K562 (cell line): Measurements from ENCODE around the gene INPP1. TPM values are rescaled to one million over a fixed set of nuclear protein-coding genes. Genes with fewer than 3 reads are reported as not detected.

Source experiments
- ATAC-seq: fragments of 200-7000 bp; cut with Tn5 transposase; 3 replicates; pipeline ENCODE4 v1.9.1; 2020; ENCODE audit warnings: moderate library complexity
- BruUV-seq: library from RNA; stranded (reverse); fragments of 400-500 nt; replicated peaks from 2 replicates; lab custom pipeline; 2021; lab: Mats Ljungman, UMichigan
- CTCF ChIA-PET: fragments of 300-600 bp; formaldehyde crosslinking; extraction: SDS; loops from one replicate; lab custom pipeline; 2021; ENCODE audit warnings: low intra/inter-chr PET ratio; lab: Yijun Ruan, JAX
- POLR2A ChIA-PET: fragments of 300-600, 350-650 bp; sonication (Branson Sonifier 250); formaldehyde crosslinking; extraction: SDS; loops from one replicate; lab custom pipeline; 2021; ENCODE audit warnings: antibody characterized with exemption, inconsistent platforms; lab: Yijun Ruan, JAX
- DNase-seq, 4 experiments: peaks; one replicate each; pipeline versions ENCODE4 v3.0.0 to v3.0.0-alpha.2; 2011 to 2018; ENCODE audit warnings: low spot score in 3 of 4, mixed read lengths in 3 of 4; ENCODE audit errors: extremely low read depth in 1 of 4
- FAIRE-seq: peaks from 2 replicates; lab custom pipeline; 2011; peaks lifted over from hg19 to GRCh38; lab: Jason Lieb, UNC
- H2AFZ ChIP-seq: 2 replicates; pipeline ENCODE4 v1.6.0; 2011; ENCODE audit warnings: low read depth, low read length, control low read depth, inconsistent platforms
- H3K27ac ChIP-seq: fragments of 200-600 bp; 3 replicates; pipeline ENCODE4 v1.8.0; 2011; ENCODE audit warnings: low read depth, mild to moderate bottlenecking, control low read depth, inconsistent platforms, low read length, moderate library complexity, mixed read lengths; ENCODE audit errors: extremely low read depth
- H3K27me3 ChIP-seq, 2 experiments: fragments of 300-600 bp in 1 of 2; 2 replicates in 1 of 2; 3 replicates in 1 of 2; pipeline versions ENCODE4 v1.6.0 to v1.8.0; 2011; ENCODE audit warnings: inconsistent platforms in 2 of 2, low read length in 2 of 2, mild to moderate bottlenecking in 1 of 2, mixed read lengths in 1 of 2, moderate library complexity in 1 of 2; ENCODE audit not compliant: control insufficient read depth in 2 of 2, insufficient read depth in 2 of 2
- H3K36me3 ChIP-seq: fragments of 300-600 bp; 3 replicates; pipeline ENCODE4 v1.8.0; 2011; ENCODE audit warnings: mild to moderate bottlenecking, low read length, inconsistent platforms; ENCODE audit not compliant: control insufficient read depth, insufficient read depth
- H3K4me1 ChIP-seq, 2 experiments: fragments of 200-600 bp in 1 of 2; replicated peaks in 1 of 2; 2 replicates in 1 of 2; 3 replicates in 1 of 2; pipeline versions ENCODE4 v1.5.1 to v1.8.0; 2011; ENCODE audit warnings: inconsistent platforms in 2 of 2, low read length in 2 of 2, mild to moderate bottlenecking in 1 of 2, mixed read lengths in 1 of 2, moderate library complexity in 1 of 2; ENCODE audit not compliant: control insufficient read depth in 2 of 2, insufficient read depth in 2 of 2
- H3K4me2 ChIP-seq: 2 replicates; pipeline ENCODE4 v1.6.1; 2011; ENCODE audit warnings: low read length, control low read depth, inconsistent platforms, mixed read lengths; ENCODE audit not compliant: insufficient read depth
- H3K4me3 ChIP-seq: fragments of 200-600 bp; sonication (generic), shearing (Covaris generic); 2 replicates; pipeline ENCODE4 v1.5.1; 2016; ENCODE audit warnings: control low read depth, inconsistent platforms
- H3K79me2 ChIP-seq: fragments of 200-600 bp; 3 replicates; pipeline ENCODE4 v1.8.0; 2011; ENCODE audit warnings: low read length, inconsistent platforms; ENCODE audit not compliant: control insufficient read depth, insufficient read depth
- H3K9ac ChIP-seq, 2 experiments: 2 replicates each; pipeline versions ENCODE4 v1.6.0 to v1.6.1; 2011; ENCODE audit warnings: low read depth in 2 of 2, low read length in 2 of 2, control low read depth in 1 of 2, inconsistent platforms in 1 of 2, mild to moderate bottlenecking in 1 of 2, mixed read lengths in 1 of 2; ENCODE audit not compliant: insufficient read depth in 1 of 2
- H3K9me1 ChIP-seq: one replicate; pipeline ENCODE4 v1.6.0; 2011; ENCODE audit warnings: inconsistent platforms, mild to moderate bottlenecking, low read length, moderate library complexity; ENCODE audit not compliant: control insufficient read depth, insufficient read depth
- H3K9me3 ChIP-seq: replicated peaks from 2 replicates; pipeline ENCODE4 v1.5.1; 2011; ENCODE audit warnings: low read depth, low read length, inconsistent platforms; ENCODE audit not compliant: control insufficient read depth, insufficient read depth
- H4K20me1 ChIP-seq: replicated peaks from 2 replicates; pipeline ENCODE4 v1.6.1; 2011; ENCODE audit warnings: low read length, inconsistent platforms, mixed read lengths; ENCODE audit not compliant: control insufficient read depth, insufficient read depth
- BCOR ChIP-seq: fragments of 450-650 bp; IDR thresholded peaks from 2 replicates; pipeline ENCODE4 v1.6.1; 2016
- CC2D1A ChIP-seq: fragments of 450-650 bp; IDR thresholded peaks from 2 replicates; pipeline ENCODE4 v1.6.1; 2017; ENCODE audit warnings: mild to moderate bottlenecking
- CHAMP1 ChIP-seq: fragments of 450-650 bp; IDR thresholded peaks from 2 replicates; pipeline ENCODE4 v1.6.1; 2016; ENCODE audit warnings: mild to moderate bottlenecking
- CREB1 ChIP-seq, 2 experiments: sonication (generic) in 1 of 2; formaldehyde crosslinking in 1 of 2; IDR thresholded peaks; 2 replicates each; pipeline versions ENCODE4 v1.6.1 to v1.8.0; 2012 to 2022; ENCODE audit warnings: inconsistent platforms in 1 of 2, mild to moderate bottlenecking in 1 of 2, missing genetic modification reagents in 1 of 2, moderate library complexity in 1 of 2
- HDAC2 ChIP-seq: fragments of 450-650 bp; IDR thresholded peaks from 2 replicates; pipeline ENCODE4 v1.6.1; 2016; ENCODE audit warnings: mild to moderate bottlenecking
- HDAC6 ChIP-seq: IDR thresholded peaks from 2 replicates; pipeline ENCODE4 v1.6.1; 2012; ENCODE audit warnings: low read depth, mild to moderate bottlenecking, control low read depth, inconsistent platforms, low read length, moderate library complexity
- HLTF ChIP-seq: fragments of 450-650 bp; IDR thresholded peaks from 2 replicates; pipeline ENCODE4 v1.6.1; 2016
- KDM1A ChIP-seq, 2 experiments: fragments of 450-650 bp; IDR thresholded peaks; 2 replicates each; pipeline ENCODE4 v1.6.1; 2016; ENCODE audit warnings: mild to moderate bottlenecking in 2 of 2
- RBM25 ChIP-seq: fragments of 200-400 bp; formaldehyde crosslinking; IDR thresholded peaks from 2 replicates; pipeline ENCODE4 v1.6.1; 2018; ENCODE audit warnings: low read length, low read depth, moderate library complexity; ENCODE audit not compliant: severe bottlenecking
- SMARCA5 ChIP-seq: fragments of 450-650 bp; IDR thresholded peaks from 2 replicates; pipeline ENCODE4 v1.6.1; 2016
- ZKSCAN3 ChIP-seq: fragments of 250-450 bp; sonication (Bioruptor Pico); IDR thresholded peaks from 2 replicates; pipeline ENCODE4 v1.4.0; 2020
- ZMIZ1 ChIP-seq, 2 experiments: fragments of 150-350 bp in 1 of 2; IDR thresholded peaks; 2 replicates each; pipeline ENCODE4 v1.6.1; 2012 to 2016; ENCODE audit warnings: low read depth in 2 of 2, low read length in 2 of 2, mild to moderate bottlenecking in 1 of 2, moderate library complexity in 1 of 2
- ZNF134 ChIP-seq: fragments of 250-450 bp; sonication (Bioruptor Pico); conservative IDR thresholded peaks from 2 replicates; pipeline ENCODE4 v1.4.0; 2020
- ZNF146 ChIP-seq: IDR thresholded peaks from one replicate; pipeline ENCODE4 v1.6.1; 2018; ENCODE audit warnings: missing compliant biosample characterization; ENCODE audit not compliant: unreplicated experiment
- ZNF586 ChIP-seq: fragments of 450-650 bp; formaldehyde crosslinking; conservative IDR thresholded peaks from 2 replicates; pipeline ENCODE4 v1.4.0; 2020; ENCODE audit warnings: mild to moderate bottlenecking, moderate library complexity
- ZNF696 ChIP-seq: fragments of 250-450 bp; sonication (Bioruptor Pico); conservative IDR thresholded peaks from 2 replicates; pipeline ENCODE4 v1.4.0; 2020; ENCODE audit warnings: mild to moderate bottlenecking, moderate library complexity
- WGBS: fragments of 100-300 bp; shearing (Covaris generic); methylation state at CpG from one replicate; pipeline ENCODE4 v1.1.6; 2016; ENCODE audit warnings: low coverage, mixed read lengths; ENCODE audit not compliant: insufficient coverage; ENCODE audit errors: missing lambda C conversion rate; 5-methylcytosine and 5-hydroxymethylcytosine counted together
- in situ Hi-C: fragments of 300-500 bp; cut with MboI; formaldehyde crosslinking; loops from 4 replicates; pipeline ENCODE4 v1.15.0; 2018; ENCODE audit warnings: inconsistent platforms, mixed read lengths
- intact Hi-C: fragments of 100-400 bp; cut with micrococcal nuclease; formaldehyde crosslinking; loops from 2 replicates; pipeline ENCODE4 v1.14.2; 2022
- polyA plus RNA-seq, 8 experiments: library from polyadenylated mRNA; depleted of rRNA in 4 of 8; stranded (reverse) in 5 of 8; unstranded in 3 of 8; fragments of >200 nt; fragmentation: Nextera tagmentation in 2 of 8; fragmentation: Illumina TruSeq in 1 of 8; extraction: Ambion mirVana in 2 of 8; extraction: Trizol in 1 of 8; gene quantifications; 2 replicates each; pipeline versions ENCODE4 v1.2.1 to v1.2.3, GENCODE V29; 2011 to 2014; ENCODE audit warnings: inconsistent platforms in 1 of 8, missing spikeins in 1 of 8
- total RNA-seq, 7 experiments: library from RNA; depleted of rRNA in 6 of 7; stranded (reverse); fragments of >200 nt in 6 of 7; fragmentation: Illumina TruSeq in 2 of 7; extraction: Trizol in 2 of 7; gene quantifications; 2 replicates each; pipeline versions ENCODE4 v1.2.1 to v1.2.3, GENCODE V29; 2011 to 2021; ENCODE audit warnings: low replicate concordance in 1 of 7

Gene INPP1
- total and polyA plus RNA-seq, 9 of the 15 experiments (the other 6 are each of a cell fraction or from before 2014, with no cell fraction given) = 3.7 to 11.8 (median 6.5) TPM

- Histone ChIP-seq H3K9me3 (no peaks in the 10 kb centered on the region), H3K27me3 (no peaks in the 10 kb centered on the region), H3K4me1 (peaks cover 5 to 14% of the 10 kb centered on the region in 2 experiments; a peak in 4 of 5 replicates), H3K36me3 (no peaks in the 10 kb centered on the region), H3K4me2 (no peak overlapping the region), H4K20me1 (no peaks in the 10 kb centered on the region), H3K9ac (no peak overlapping the region), H3K9me1 (no peaks in the 10 kb centered on the region)
- in situ Hi-C loops (no loop called here), intact Hi-C loops (loop anchor here (10.0 kb wide), 1 partner anchor 468 kb away; no protein-coding TSS in a partner anchor)
- CTCF ChIA-PET = no interaction called here
- 94% methylated on average over 2 of the region's 2 CpGs for WGBS
- no TSS peak for BruUV-seq
- no peak for DNase-seq
- ATAC-seq = no peak
- FAIRE-seq = no peak
- TF ChIP-seq ZNF146 = peak; percentile 99
- 0 out of 2 replicates have a peak, but pooled peaks have one; percentile 43 for TF ChIP-seq CHAMP1
- no peak for TF ChIP-seq ZNF696 (CRISPR knock-in tag)
- TF ChIP-seq HDAC2 = peak; percentile 69; the same call in 1 of the 2 replicates
- no peak for TF ChIP-seq CREB1 (IDR thresholded peaks at IDR 0.05)
- TF ChIP-seq CREB1 (CRISPR knock-in tag; IDR thresholded peaks at IDR 0.05) = no peak
- 0 out of 2 replicates have a peak, but pooled peaks have one; percentile 32 for TF ChIP-seq CC2D1A
- no peak for TF ChIP-seq ZKSCAN3 (CRISPR knock-in tag)
- no peak for TF ChIP-seq HDAC6
- peak in 1 of 2 experiments; percentile 70; a peak in 2 of 4 replicates for TF ChIP-seq KDM1A (IDR thresholded peaks at IDR 0.05)
- no peak for TF ChIP-seq SMARCA5
- peak; percentile 71 for TF ChIP-seq RBM25
- TF ChIP-seq ZNF586 = no peak
- no peak for TF ChIP-seq HLTF
- no peak for TF ChIP-seq ZNF134
- no peak for TF ChIP-seq ZMIZ1 (IDR thresholded peaks at IDR 0.05; ENCODE audit: low read depth in 2 of 2, low read length in 2 of 2)
- peak; percentile 84 for TF ChIP-seq BCOR
- TF ChIP-seq, all 486 proteins: peak for 7
- POLR2A ChIA-PET = no interaction called here
- H3K79me2 ChIP-seq = peaks cover 5% of the 10 kb centered on the region; the same call in 2 of the 3 replicates
- no peak overlapping the region for H2AFZ ChIP-seq
- H3K27ac ChIP-seq = no peak overlapping the region
- no peak overlapping the region for H3K4me3 ChIP-seq
These were observed 7.0 kb upstream of the INPP1 start for GRCh38 chr2:190336420-190336819.
